GM18517 (cell line): Measurements from ENCODE around the gene OCA2.
"Not testable (repeated sequence)": the region's sequence is repeated elsewhere in the genome, so short reads cannot be mapped to it uniquely, and the experiment has no call there.

ENCODE experiments used
- ATAC-seq: cut with Tn5 transposase; IDR thresholded peaks from one replicate; pipeline ENCODE4 v1.9.1; 2021; ENCODE audit warnings: mild to moderate bottlenecking, moderate library complexity; ENCODE audit not compliant: unreplicated experiment

OCA2 gene

GRCh38 chr15:28098766-28099554 lies at the start of gene OCA2:
Gene OCA2, minus strand, starts transcription at chr15:28099315. Its CDS starts 17,441 bp downstream, at chr15:28081874.
- ATAC-seq, result no peak

GRCh38 chr15:28147801-28148200 lies 48.7 kb upstream of the OCA2 start:
- no peak for ATAC-seq

DNA sequence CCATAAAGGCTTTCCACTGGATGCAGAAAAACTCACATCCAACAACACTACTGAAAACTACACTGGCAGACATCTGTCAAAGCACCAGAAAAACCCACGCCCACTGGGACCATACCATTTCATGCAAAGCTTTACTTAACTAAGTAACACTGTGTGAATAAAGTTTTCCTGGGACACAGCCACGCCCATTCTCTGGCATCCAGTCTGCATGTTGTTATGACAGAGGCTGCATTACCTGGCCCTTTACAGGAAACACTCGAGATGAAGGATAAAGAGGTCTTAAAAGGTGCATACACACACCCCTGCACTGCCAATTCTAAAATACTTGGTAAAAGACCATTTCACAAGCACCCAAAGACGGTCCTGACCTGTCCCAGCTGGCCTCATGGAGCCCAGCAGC lies 46.3 kb upstream of the OCA2 start:
- ATAC-seq, result not testable (repeated sequence)

GRCh38 chr15:28140062-28140461 lies 40.9 kb upstream of the OCA2 start:
- no peak for ATAC-seq

DNA sequence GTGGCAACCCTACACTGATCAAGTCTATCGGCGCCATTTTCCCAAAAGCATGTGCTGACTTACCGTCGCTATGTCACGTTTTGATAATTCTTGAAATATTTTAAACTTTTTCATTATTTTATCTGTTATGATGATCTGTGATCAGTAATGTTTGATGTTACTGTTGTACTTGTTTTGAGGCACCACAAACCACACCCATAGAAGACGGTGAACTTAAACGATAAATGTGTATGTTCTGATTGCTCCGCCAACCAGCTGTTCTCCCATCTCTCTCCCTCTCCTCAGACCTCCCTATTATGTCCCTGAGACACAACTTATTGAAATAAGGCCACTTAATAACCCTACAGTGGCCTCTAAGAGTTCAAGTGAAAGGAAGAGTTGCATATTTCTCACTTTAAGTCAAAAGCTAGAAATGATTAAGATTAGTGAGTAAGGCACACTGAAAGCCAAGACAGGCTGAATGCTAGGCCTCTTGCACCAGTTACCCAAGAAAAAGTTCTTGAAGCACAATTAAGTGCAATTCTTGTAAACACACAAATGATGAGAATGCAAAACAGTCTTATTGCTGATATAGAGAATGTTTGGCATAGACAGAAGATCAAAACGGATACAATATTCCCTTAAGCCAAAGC lies 38.4 kb upstream of the OCA2 start:
- ATAC-seq, result not testable (repeated sequence)

GRCh38 chr15:28136236-28136904 lies 37.3 kb upstream of the OCA2 start:
- peak; percentile 98 for ATAC-seq

DNA sequence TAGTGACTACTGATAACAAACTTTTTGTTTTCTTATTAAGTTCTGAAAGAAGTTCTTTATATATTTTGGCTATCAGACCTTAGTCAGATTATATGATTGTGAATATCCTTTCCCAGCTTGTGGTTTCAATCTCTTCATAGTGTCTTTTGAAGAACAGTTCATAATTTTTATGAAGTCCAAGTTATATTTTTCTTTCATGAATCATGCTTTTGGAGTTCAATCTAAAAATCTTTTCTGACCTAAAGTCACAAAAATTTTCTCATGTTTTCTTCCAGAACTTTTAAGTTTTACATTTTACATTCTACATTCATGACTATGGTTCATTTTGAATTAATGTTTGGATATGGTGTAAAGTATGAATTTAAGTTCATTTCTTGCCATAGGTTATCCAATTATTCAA lies 34.2 kb upstream of the OCA2 start:
- ATAC-seq, result no peak

GRCh38 chr15:28132524-28133275 lies 33.6 kb upstream of the OCA2 start:
- ATAC-seq, result no peak

GRCh38 chr15:28131946-28132345 lies 32.8 kb upstream of the OCA2 start:
- no peak for ATAC-seq

DNA sequence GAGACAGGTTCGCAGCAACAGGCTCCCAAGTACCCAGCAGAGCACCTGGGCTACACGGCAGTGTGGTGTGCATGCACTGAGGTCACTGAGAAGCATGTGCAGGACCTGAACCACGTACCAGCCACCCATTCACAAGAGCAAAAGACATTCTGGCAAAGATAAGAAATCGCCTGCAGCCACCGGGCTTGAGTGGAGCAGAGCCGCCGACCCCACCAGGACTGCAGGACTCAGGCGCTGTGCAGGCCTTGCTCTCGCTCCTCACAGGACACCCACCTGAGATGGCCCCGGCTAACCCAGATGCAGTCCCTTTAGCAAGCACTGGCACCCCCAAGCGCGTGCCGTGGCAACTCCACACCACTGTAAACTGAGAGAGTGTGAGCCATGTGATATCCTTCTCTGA lies 32.3 kb upstream of the OCA2 start:
- no peak for ATAC-seq

- ATAC-seq, result no peak
These were observed 31.5 kb upstream of the OCA2 start for GRCh38 chr15:28130651-28131050.

DNA sequence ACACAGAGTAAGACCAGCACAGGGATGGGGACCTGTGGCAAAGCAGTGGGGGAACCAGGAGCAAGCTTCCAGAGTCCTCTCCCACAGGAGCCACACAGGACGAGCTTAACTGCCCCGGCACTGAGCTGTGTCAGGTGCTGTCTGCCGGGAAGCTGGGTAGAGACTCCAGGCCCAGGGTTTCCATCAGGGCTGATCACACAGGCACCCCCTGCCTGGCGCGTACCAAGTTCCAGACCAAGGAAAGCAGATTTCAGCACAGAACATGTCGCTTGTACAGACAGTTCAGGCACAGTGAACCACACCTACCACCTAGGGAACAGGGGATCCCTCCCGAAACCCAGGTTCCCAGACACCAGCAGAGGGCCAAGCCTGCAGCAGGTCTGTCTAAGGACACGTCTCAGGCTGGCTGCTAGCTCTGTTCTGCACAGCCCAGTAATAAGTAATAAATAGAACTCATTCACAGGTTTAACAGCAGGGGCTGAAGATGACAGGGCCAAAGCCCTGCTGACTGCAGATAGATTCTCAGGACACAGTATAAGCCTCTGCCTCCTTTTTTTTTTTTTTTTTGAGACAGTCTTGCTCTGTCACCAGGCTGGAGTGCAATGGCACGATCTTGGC lies 30.2 kb upstream of the OCA2 start:
- no peak for ATAC-seq

- no peak for ATAC-seq
These were observed 28.9 kb upstream of the OCA2 start for GRCh38 chr15:28128031-28128430.

GRCh38 chr15:28127036-28127435 lies 27.9 kb upstream of the OCA2 start:
- no peak for ATAC-seq

GRCh38 chr15:28125673-28126651 lies 26.8 kb upstream of the OCA2 start:
- no peak for ATAC-seq

DNA sequence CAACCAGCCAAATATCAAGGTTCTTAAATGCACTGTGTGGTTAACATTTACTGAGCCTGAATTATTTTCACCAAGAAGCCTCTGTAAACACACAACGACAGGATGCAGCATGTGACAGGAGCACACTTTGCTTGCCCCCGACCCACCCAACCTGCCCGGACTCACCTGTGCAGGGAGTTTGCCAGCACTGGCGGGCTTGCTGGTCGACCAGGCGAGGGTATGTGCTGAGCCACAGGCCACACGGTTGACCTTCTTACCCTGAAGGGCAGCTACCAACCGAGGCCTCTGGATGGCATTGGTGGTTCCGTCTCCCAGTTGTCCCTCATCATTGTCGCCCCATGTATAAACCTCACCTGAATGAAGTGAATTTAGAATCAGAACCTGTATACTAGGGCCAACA lies 25.7 kb upstream of the OCA2 start:
- no peak for ATAC-seq

DNA sequence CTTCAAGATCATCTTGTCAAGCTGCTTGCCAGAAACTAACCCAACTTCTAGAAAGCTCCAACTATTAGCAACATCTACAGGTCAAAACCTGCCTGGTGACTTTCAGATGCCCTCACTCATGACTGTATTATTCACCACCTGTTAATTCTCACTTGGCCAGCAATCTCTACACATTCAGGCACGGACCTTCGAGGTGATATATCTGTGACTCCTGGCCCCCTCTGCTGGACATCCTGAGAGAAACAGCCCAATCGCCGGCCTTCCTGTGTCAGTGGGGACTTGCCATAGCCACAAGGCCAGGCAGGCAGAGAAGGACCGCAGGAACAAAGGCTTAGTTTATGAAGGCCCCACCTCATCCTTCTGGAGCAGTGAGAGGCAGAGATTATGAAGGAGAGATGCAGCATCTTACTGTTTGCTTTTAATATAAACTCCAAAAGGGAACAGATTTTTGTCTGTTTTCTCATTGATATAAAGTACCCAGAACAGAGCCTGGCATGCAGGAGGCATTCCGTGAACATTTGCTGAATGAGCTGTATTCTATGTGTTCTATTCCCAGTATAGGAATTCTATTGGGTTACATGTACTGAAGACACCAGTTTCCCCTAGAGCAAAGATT lies 24.4 kb upstream of the OCA2 start:
- ATAC-seq, result no peak

GRCh38 chr15:28122038-28122949 lies 23.2 kb upstream of the OCA2 start:
- no peak for ATAC-seq
